NK-92 (cell line): ENCODE measurements around the gene CGNL1.

ENCODE experiments used
- DNase-seq: peaks from one replicate; lab custom pipeline; 2025; ENCODE audit not compliant: unreplicated experiment; lab: John Stamatoyannopoulos, UW

CGNL1 gene

GRCh38 chr15:57348081-57348480 lies 28.2 kb upstream of the CGNL1 start:
- no peak for DNase-seq

DNA sequence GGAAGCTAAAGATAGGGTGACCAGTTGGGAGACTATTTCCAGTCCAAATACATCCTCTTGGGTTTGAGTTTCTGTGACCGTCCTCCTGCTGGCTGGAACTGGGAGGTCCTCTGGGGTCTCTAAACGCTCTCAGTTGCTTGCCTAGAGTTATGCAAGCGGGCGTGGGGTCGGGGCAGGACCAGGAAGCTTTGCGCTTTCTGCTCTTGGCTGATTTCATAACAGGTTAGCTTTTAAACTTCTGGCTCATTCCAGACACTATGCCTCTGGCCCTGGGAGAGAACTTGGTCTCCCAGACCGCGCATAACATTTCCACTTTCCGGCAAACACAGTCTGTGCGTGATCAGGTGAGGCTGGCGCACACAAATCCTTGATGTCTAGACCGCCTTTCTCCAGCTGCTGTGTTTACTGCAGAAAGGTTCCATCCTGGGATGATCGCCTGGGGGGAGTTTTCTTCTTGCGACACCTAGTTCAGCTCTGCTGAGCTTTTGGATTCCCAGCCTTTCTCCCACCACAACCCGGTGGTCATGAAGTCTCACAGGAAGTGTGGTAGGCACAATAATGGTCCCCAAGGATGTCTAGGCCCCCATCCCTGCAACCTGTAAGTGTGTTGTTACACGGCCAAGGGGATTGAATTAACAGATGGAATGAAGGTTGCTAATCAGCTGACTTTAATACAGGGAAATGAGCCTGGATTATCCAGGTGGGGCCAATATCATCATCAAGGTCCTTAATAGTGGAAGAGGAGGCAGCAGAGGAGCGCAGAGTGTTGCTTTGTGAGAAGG lies 23.6 kb upstream of the CGNL1 start:
- DNase-seq, result no peak

DNA sequence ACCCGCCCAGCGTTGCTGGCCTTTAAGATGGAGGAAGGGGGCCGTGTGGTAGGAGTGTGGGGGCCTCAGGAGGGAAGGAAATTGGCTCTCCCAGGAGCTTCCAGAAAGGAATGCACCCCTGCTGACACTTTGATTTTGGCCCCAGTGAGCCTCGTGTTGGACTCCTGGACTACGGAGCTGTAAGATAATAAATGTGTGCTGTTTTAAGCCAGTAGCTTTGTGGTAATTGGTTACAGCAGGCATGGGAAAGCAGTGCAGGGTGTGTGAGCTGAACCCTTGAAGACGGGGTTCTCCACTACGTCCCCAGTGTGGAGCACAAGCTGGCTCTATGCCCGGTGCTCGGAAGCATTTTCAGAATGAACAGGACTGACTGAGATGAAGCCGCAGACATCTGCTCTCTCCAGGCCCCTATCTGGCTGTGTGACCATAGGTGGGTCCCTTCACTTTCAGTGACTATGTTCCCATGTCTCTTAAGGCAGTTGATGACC lies 22.9 kb upstream of the CGNL1 start:
- no peak for DNase-seq

- no peak for DNase-seq
These were observed 21.7 kb upstream of the CGNL1 start for GRCh38 chr15:57354436-57355123.

DNA sequence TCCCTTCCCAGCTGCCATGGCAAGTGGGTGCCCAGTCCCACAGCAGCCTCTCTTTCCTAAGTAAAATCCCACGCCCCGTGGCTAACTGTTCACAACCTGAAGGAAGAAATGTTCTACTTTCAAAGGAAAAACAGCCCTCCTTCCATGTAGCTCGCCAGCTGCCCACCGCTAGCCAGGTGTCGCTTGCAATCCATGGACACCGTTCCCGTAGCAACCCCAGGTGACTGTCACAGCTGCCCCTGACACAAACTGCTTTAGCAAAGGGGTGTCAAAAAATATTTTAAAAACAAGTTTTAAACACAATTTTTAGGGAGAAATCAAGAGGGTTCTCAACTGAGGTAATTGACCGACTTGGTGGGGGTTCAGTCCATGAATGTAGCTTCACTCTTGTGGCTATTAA lies 21.0 kb upstream of the CGNL1 start:
- no peak for DNase-seq

- no peak for DNase-seq
These were observed 20.1 kb upstream of the CGNL1 start for GRCh38 chr15:57356178-57356577.

GRCh38 chr15:57356636-57357035 lies 19.7 kb upstream of the CGNL1 start:
- DNase-seq, result no peak

GRCh38 chr15:57357799-57358198 lies 18.5 kb upstream of the CGNL1 start:
- no peak for DNase-seq

DNA sequence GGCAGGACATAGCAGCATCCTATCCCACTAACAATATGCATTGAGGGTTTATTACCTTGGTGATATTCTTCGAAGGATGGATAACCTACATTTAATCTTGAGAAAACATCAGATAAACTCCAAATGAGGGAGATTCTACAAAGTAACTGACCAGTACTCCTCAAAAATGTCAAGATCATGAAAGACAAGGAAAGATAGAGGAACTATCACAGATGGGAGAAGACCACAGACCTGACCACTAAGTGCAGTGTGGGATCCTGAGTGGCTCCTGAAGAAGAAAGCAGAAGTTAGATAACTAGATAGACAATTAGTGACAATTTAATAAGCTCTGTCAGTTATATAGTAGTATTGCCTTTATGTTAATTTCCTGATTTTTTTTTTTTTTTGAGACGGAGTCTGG lies 17.7 kb upstream of the CGNL1 start:
- no peak for DNase-seq

DNA sequence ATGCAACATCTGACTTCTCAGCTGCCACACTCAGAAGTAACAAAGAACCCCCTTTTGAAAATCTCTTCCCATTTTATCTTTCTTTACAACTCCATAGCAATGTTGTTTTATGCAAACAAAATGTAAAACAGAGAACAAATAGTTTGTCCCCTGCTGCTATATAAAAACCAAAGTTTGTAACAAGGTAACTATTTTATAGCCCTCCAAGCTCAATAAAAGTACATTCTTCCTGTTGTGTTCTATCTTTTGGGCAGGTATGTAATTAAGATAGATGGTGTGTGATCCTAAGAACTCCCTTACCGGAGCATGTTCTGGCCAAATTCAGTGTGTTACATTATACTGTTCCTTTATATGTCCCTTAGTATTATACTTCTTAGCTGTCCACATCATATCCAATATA lies 12.6 kb upstream of the CGNL1 start:
- DNase-seq, result no peak

- no peak for DNase-seq
These were observed 11.9 kb upstream of the CGNL1 start for GRCh38 chr15:57364282-57365007.

DNA sequence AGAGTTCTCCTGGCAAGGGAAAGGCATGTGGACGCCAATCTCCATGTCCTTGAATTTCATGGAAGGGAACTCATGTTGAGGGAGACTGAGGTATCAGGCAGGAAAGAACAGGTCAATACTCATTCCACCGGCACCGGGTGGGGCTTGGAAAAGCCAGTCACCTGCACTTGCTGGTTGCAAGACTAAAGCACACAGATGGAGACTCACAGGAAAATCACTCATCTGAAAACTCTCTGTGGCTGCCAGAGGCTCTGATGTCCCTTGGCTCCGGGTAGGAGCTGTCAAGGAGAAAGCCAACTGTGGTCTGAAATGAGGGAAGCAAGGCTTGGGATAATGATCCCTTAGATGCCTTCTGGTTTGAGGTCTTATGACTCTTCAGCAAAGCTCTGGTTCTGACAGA lies 8.7 kb upstream of the CGNL1 start:
- DNase-seq, result no peak

- DNase-seq, result no peak
These were observed 5.4 kb upstream of the CGNL1 start for GRCh38 chr15:57370929-57371328.

DNA sequence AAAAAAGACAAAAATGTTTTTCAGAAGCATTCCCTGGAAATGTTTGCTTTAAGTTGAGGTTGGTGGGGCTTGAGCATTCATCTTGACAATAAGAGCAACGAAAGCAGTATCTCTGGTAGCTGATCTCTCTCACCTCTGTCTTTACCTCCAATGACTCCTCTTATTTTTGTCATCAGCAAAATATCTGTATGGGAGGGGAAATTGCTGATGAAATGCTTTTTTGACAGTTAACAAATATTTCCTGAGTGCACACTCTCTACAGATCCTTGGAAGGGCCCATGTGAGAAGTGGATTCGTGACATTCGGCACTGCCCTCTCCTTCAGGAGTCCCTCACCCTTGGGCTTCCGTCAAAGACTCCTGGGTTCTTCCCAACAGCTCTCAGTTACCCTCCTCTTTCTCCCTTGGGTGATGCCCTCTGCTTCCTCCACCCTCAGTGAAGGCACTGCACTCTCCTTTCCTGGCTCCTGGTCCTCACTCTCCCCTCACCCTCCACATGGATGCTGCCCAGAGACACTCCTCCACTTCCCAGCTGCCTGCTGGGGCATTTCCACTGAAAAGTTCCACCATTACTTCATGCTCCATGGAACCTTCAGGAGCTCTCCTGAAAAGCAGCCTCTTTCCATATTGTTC lies 2.9 kb upstream of the CGNL1 start:
- no peak for DNase-seq

- no peak for DNase-seq
These were observed 2.4 kb upstream of the CGNL1 start for GRCh38 chr15:57373882-57374276.

DNA sequence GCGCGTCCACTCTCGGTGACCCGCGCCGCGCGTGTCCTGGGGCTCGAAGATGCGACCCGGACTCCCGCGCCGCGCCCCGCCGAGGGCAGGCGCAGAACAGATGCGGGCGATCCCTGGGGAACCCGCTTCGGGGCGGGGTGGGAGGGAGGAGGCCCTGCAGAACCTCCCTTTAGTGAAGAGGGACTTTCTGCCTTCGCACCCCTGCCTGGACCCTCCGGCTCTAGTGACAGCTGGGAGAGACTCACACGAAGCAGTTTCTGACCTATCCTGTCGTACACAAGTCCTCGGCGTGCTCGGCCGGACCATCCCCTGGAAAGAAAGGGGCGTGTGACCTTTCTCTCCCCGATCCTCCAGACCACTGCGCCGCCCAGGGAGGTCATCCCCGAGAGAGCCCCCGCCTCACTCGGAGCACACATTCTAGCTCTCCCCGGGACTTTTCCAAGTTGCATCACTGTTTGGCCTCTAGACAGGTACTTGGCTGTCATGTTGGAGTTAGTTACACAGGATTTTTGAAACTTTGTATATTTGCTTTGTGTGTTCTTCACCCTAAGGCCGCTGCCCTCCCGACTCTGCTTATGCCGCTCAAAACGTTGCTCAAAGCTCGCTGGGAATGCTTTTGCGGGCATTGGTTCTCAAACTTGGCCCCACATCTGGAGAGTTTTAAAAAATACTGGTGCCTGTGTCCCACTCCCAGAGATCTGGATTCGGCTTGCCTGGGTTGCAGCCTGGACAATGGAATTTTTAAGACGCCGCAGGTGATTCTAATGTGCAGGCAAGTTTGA lies 582 bp downstream of the CGNL1 start:
- no peak for DNase-seq

- DNase-seq, result no peak
These were observed 1.2 kb downstream of the CGNL1 start for GRCh38 chr15:57377478-57377847.

- DNase-seq, result no peak
These were observed 3.2 kb downstream of the CGNL1 start for GRCh38 chr15:57379487-57379886.

GRCh38 chr15:57380854-57381253 lies 4.5 kb downstream of the CGNL1 start:
- DNase-seq, result no peak

DNA sequence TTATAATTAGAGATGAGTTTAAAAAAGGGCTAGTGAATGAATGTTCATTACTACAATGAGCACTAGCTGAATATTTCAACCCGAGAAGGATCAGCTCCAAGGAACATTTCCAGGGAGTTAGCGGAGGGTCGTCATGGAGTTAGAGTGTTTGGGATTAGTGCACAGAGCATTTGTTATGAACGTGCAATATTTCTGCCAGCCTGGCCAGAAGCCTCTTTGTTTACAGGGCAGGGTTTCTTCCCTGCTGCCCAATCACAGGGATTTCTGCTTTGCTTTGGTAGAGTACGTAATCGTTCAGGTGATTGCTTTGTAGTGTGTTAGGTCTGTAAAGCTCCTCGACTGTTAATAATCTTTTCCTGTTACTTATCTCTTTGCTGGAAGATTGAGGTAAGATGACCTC lies 5.9 kb downstream of the CGNL1 start:
- DNase-seq, result no peak

DNA sequence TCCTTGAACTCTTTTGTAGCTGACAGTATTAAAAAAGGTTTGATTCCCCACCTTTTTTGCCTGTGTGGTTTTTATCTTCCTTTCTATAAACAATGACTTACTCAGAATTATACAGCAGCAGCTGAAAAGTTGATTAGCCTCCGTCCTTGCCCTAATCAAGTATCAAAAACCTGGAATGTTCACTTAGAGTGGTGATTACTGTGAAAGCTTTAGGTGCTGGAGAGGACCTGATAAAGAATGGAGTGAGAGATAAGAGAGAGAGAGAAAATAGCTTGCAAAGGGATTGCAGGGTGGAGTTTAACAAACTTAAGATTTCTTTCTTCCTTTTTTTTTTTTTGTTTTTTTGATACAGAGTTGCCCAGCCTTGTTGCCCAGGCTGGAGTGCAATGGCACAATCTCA lies 6.7 kb downstream of the CGNL1 start:
- no peak for DNase-seq
